Body of pancreas (tissue), 4 donors: ENCODE data around the gene CAPZB. TPM values are rescaled to one million over a fixed set of nuclear protein-coding genes. Genes with fewer than 3 reads are reported as not detected.

ENCODE experiments used
- ATAC-seq: fragments of 150-250 bp; one replicate; pipeline ENCODE4 v1.9.1; 2016
- DNase-seq, 4 donors: peaks; one replicate each; pipeline ENCODE4 v3.0.0-alpha.2; 2019
- H3K27ac ChIP-seq, 4 donors: fragments of 200-600 bp; sonication (generic); 1 replicate in 3 of 4; 2 replicates in 1 of 4; pipeline versions ENCODE4 v1.5.1 to v1.6.1; 2016 to 2019; ENCODE audit warnings: mild to moderate bottlenecking in 1 of 4, mixed read lengths in 1 of 4, moderate library complexity in 1 of 4
- H3K27me3 ChIP-seq, 2 donors: fragments of 200-600 bp; sonication (generic); one replicate each; pipeline ENCODE4 v1.6.0; 2016; ENCODE audit warnings: mild to moderate bottlenecking in 1 of 2
- H3K36me3 ChIP-seq, 2 donors: fragments of 200-600 bp; sonication (generic); replicated peaks in 1 of 2; 2 replicates each; pipeline ENCODE4 v1.5.1; 2016; ENCODE audit warnings: low read depth in 2 of 2; ENCODE audit not compliant: insufficient read depth in 1 of 2
- H3K4me1 ChIP-seq: fragments of 200-600 bp; sonication (generic); one replicate; pipeline ENCODE4 v1.6.0; 2016
- H3K4me3 ChIP-seq, 2 donors: fragments of 200-600 bp; sonication (generic); 1 replicate in 1 of 2; 2 replicates in 1 of 2; pipeline ENCODE4 v1.5.1; 2016 to 2019
- H3K9me3 ChIP-seq, 3 donors: fragments of 200-600 bp; sonication (generic); 1 replicate in 2 of 3; 2 replicates in 1 of 3; pipeline ENCODE4 v1.5.1; 2016
- POLR2A ChIP-seq, 3 donors: fragments of 450-650 bp; IDR thresholded peaks; one replicate each; pipeline ENCODE4 v1.6.1; 2016; ENCODE audit warnings: antibody characterized with exemption in 3 of 3, mild to moderate bottlenecking in 2 of 3
- WGBS, 2 donors: methylation state at CpG; one replicate each; pipeline ENCODE4 v1.1.5; 2017; 5-methylcytosine and 5-hydroxymethylcytosine counted together
- intact Hi-C: fragments of 100-400 bp; cut with DNase I; formaldehyde crosslinking; loops from one replicate; pipeline ENCODE4 v1.15.1; 2023
- total RNA-seq, 2 donors: library from RNA; depleted of rRNA; stranded (reverse); fragments of >200 nt; gene quantifications; one replicate each; pipeline ENCODE4 v1.1.0, GENCODE V29; 2016
- TF ChIP-seq, protein P1 (sequence below), 7 experiments: fragments of 450-650 bp in 4 of 7; fragments of 200-600 bp in 3 of 7; sonication (generic) in 3 of 7; IDR thresholded peaks; one replicate each; pipeline ENCODE4 v1.5.1; 2016 to 2019; ENCODE audit warnings: antibody characterized with exemption in 7 of 7

The CAPZB gene
- total RNA-seq, 2 donors from 2014 or later = 35.5 to 54.1 TPM

DNA sequence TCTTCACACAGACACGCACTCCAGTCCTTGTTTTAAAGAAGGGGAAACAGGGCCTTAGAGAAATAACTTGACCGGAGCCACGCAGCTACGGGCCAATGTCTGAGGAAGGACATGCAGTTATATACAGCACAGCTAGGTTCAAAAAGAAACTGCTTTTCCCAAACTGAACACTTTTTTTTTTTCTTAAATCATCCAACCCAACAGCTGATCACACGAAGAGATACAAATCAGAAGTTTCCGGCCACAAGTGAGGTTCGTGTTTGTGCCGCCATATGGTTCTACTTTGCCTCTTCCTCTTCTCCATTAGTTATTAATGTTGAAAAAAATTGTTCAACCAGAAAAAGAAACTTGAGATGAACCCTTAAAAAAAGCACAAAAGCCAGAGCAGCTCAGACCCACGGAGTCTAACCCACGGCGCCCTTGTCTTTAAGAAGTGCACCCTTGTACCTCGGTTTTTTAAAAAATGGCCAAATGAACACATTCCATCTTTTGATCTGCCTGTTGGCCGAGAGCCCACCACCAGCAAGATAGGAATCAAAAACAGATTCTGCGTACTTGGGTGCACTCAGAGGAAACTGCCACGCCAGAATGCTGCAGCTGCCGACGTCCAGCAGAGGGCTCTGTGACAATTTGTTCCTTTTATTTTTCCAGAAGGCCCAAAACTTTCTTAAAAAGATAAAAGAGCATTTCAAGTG, 94.3 kb downstream of the CAPZB start:
- no peaks in the 10 kb centered on the region for H3K36me3 ChIP-seq
- intact Hi-C loops = loop anchor here (5.0 to 10.0 kb wide), 2 partner anchors 194 to 261 kb away; no protein-coding TSS in a partner anchor
- peak overlapping the region in 2 of 4 donors; percentile 38 to 59 for H3K27ac ChIP-seq
- WGBS, 2 donors = 34 to 45% methylated on average over 17 of the region's 17 CpGs
- H3K4me1 ChIP-seq = peaks cover 12% of the 10 kb centered on the region
- H3K4me3 ChIP-seq = no peak overlapping the region
- TF ChIP-seq, protein P1, sequence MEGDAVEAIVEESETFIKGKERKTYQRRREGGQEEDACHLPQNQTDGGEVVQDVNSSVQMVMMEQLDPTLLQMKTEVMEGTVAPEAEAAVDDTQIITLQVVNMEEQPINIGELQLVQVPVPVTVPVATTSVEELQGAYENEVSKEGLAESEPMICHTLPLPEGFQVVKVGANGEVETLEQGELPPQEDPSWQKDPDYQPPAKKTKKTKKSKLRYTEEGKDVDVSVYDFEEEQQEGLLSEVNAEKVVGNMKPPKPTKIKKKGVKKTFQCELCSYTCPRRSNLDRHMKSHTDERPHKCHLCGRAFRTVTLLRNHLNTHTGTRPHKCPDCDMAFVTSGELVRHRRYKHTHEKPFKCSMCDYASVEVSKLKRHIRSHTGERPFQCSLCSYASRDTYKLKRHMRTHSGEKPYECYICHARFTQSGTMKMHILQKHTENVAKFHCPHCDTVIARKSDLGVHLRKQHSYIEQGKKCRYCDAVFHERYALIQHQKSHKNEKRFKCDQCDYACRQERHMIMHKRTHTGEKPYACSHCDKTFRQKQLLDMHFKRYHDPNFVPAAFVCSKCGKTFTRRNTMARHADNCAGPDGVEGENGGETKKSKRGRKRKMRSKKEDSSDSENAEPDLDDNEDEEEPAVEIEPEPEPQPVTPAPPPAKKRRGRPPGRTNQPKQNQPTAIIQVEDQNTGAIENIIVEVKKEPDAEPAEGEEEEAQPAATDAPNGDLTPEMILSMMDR (IDR thresholded peaks at IDR 0.05) = peak in 6 of 7 experiments; percentile 61 to 74 (median 66)
- no peak for TF ChIP-seq POLR2A (IDR thresholded peaks at IDR 0.05)
- no peaks in the 10 kb centered on the region for H3K27me3 ChIP-seq
- H3K9me3 ChIP-seq = no peaks in the 10 kb centered on the region
- ATAC-seq = peak; percentile 60
- DNase-seq = peak; percentile 41 to 61 (median 48)

GRCh38 chr1:19390166-19390850, 95.0 kb downstream of the CAPZB start:
- TF ChIP-seq POLR2A (IDR thresholded peaks at IDR 0.05) = no peak
- TF ChIP-seq, protein P1 (IDR thresholded peaks at IDR 0.05) = no peak
- H3K27ac ChIP-seq = peak overlapping the region in 2 of 4 donors; percentile 38 to 59
- 74 to 86% methylated on average over 19 of the region's 19 CpGs for WGBS, 2 donors
- intact Hi-C loops = loop anchor here (5.0 to 10.0 kb wide), 2 partner anchors 194 to 262 kb away; no protein-coding TSS in a partner anchor
- H3K4me1 ChIP-seq = peaks cover 19% of the 10 kb centered on the region
- no peak for DNase-seq
- H3K9me3 ChIP-seq = no peaks in the 10 kb centered on the region
- H3K36me3 ChIP-seq = no peaks in the 10 kb centered on the region
- no peaks in the 10 kb centered on the region for H3K27me3 ChIP-seq
- no peak for ATAC-seq
- H3K4me3 ChIP-seq = no peak overlapping the region

DNA sequence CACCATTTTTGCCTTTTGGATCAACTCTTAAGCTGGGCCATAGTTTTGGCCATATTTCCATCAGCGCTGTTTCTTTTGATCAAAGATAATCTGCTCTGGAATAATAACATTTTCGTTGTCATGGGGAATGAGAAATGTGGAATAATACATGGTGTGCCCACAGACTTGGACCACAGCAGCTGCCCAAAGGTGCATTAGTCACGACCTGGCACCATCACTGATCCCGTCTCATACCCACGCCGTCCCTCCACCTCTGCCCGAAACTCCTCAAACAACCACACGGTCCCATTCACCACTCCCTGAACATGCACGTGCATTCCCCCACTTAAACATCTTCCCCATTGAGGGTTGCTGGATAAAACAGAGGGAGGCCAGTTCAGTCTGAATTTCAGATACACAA, 96.4 kb downstream of the CAPZB start:
- Histone ChIP-seq H3K27me3 (no peaks in the 10 kb centered on the region), H3K4me3 (no peak overlapping the region), H3K27ac (no peak overlapping the region), H3K4me1 (peaks cover 20% of the 10 kb centered on the region), H3K9me3 (no peaks in the 10 kb centered on the region), H3K36me3 (peaks cover 0 to 4% of the 10 kb centered on the region in 2 donors)
- DNase-seq (no peak), ATAC-seq (no peak)
- WGBS, 2 donors = 95 to 97% methylated on average over 9 of the region's 9 CpGs
- intact Hi-C loops = no loop called here
- TF ChIP-seq, protein P1 (IDR thresholded peaks at IDR 0.05) = no peak
- no peak for TF ChIP-seq POLR2A (IDR thresholded peaks at IDR 0.05)

- Histone ChIP-seq H3K4me3 (no peak overlapping the region), H3K9me3 (no peaks in the 10 kb centered on the region), H3K36me3 (peaks cover 0 to 4% of the 10 kb centered on the region in 2 donors), H3K27ac (no peak overlapping the region), H3K27me3 (no peaks in the 10 kb centered on the region), H3K4me1 (peaks cover 20% of the 10 kb centered on the region)
- DNase-seq = no peak
- WGBS, 2 donors = 85 to 96% methylated on average over 3 to 4 of the region's 4 CpGs
- no peak for TF ChIP-seq POLR2A (IDR thresholded peaks at IDR 0.05)
- intact Hi-C loops = no loop called here
- ATAC-seq = no peak
Observed at GRCh38 chr1:19387045-19387467, 98.3 kb downstream of the CAPZB start.

DNA sequence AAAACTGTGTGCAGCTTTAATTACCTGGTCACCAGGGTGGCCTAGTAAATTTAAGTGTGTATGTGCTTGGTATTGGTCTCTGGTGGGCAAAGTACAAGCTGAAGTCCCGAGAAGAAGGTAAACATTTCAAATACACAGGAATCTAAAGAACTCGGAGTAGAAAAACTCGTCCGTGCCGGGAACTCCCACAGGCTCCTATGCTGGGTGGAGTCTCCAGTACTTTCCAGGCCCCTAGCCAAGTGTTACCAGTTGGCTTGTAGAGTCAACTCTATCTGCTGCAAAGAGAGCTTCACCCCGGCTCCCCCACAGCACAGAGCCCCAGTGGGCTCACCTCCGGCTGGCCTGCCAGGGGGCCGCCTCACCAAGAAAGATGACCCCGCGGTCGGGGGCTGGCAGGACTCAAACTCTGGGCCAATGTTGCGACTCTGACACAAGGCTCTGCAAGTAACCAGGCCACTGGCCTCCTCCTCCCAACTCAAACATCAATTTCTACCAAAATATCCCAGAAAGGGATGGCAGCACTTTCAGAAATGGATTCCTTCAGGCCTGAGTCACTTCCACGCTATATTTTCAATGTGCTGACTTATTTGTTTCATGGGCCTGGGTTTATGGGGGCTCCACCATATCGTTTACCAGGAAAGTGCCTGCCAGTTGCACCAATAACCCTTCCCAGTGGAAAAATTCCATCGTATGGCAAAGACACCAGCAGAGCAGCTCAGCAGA, 99.3 kb downstream of the CAPZB start:
- ATAC-seq (peak; percentile 54), DNase-seq (peak; percentile 44 to 68 (median 64))
- Histone ChIP-seq H3K9me3 (no peaks in the 10 kb centered on the region), H3K27me3 (no peaks in the 10 kb centered on the region), H3K4me1 (peaks cover 14% of the 10 kb centered on the region), H3K36me3 (peaks cover 0 to 4% of the 10 kb centered on the region in 2 donors), H3K4me3 (no peak overlapping the region), H3K27ac (peak overlapping the region in 3 of 4 donors; percentile 0 to 48 (median 13))
- WGBS, 2 donors = 48% methylated on average over 6 to 15 of the region's 15 CpGs
- no peak for TF ChIP-seq POLR2A (IDR thresholded peaks at IDR 0.05)
- TF ChIP-seq, protein P1 (IDR thresholded peaks at IDR 0.05) = no peak
- intact Hi-C loops = no loop called here
